SU-DHL-6 (cell line): Measurements from ENCODE around the gene KIF3B.
"Not testable (repeated sequence)": the region's sequence is repeated elsewhere in the genome, so short reads cannot be mapped to it uniquely, and the experiment has no call there.

Source experiments
- H2AFZ ChIP-seq: fragments of 200-600 bp; sonication (generic); 2 replicates; pipeline ENCODE4 v1.6.1; 2014; ENCODE audit warnings: low read depth, mild to moderate bottlenecking, moderate library complexity, mixed read lengths, antibody characterized with exemption, low read length; ENCODE audit not compliant: severe bottlenecking
- H3F3A ChIP-seq: fragments of 200-600 bp; shearing (Covaris generic); 2 replicates; pipeline ENCODE4 v1.6.0; 2016; ENCODE audit warnings: antibody characterized with exemption, mild to moderate bottlenecking; ENCODE audit not compliant: insufficient read depth
- H3K27ac ChIP-seq: fragments of 200-600 bp; sonication (generic); 2 replicates; pipeline ENCODE4 v1.5.1; 2016; ENCODE audit warnings: low read depth, mild to moderate bottlenecking, low read length, moderate library complexity, mixed read lengths
- H3K27me3 ChIP-seq: fragments of 200-600 bp; sonication (generic), shearing (Covaris generic); 2 replicates; pipeline ENCODE4 v1.6.0; 2014; ENCODE audit warnings: mild to moderate bottlenecking, low read length
- H3K36me3 ChIP-seq: fragments of 200-600 bp; sonication (generic); 2 replicates; pipeline ENCODE4 v1.6.1; 2014; ENCODE audit warnings: mild to moderate bottlenecking, low read length, mixed read lengths
- H3K4me2 ChIP-seq: fragments of 300-600, 200-600 bp; shearing (Covaris generic), sonication (generic); 2 replicates; pipeline ENCODE4 v1.6.0; 2014; ENCODE audit warnings: low read length, low read depth, mild to moderate bottlenecking; ENCODE audit not compliant: poor library complexity, severe bottlenecking
- H3K4me3 ChIP-seq: fragments of 200-600 bp; sonication (generic); 2 replicates; pipeline ENCODE4 v1.5.1; 2014; ENCODE audit warnings: antibody characterized with exemption, low read length, mild to moderate bottlenecking, mixed read lengths; ENCODE audit not compliant: insufficient read depth, poor library complexity, severe bottlenecking
- H3K79me2 ChIP-seq: fragments of 200-600 bp; sonication (generic); 2 replicates; pipeline ENCODE4 v1.6.1; 2014; ENCODE audit warnings: mild to moderate bottlenecking, low read length, moderate library complexity; ENCODE audit not compliant: insufficient read depth
- H3K9ac ChIP-seq: fragments of 200-600 bp; sonication (generic); 2 replicates; pipeline ENCODE4 v1.7.0; 2014; ENCODE audit warnings: mild to moderate bottlenecking, low read length
- H3K9me2 ChIP-seq: fragments of 200-600 bp; sonication (generic); replicated peaks from 2 replicates; pipeline ENCODE4 v1.6.1; 2014; ENCODE audit warnings: low read length; ENCODE audit not compliant: insufficient read depth
- H3K9me3 ChIP-seq: fragments of 200-600 bp; sonication (generic); 2 replicates; pipeline ENCODE4 v1.6.1; 2014; ENCODE audit warnings: low read length, mixed read lengths; ENCODE audit not compliant: insufficient read depth
- H4K20me1 ChIP-seq: fragments of 200-600 bp; sonication (generic); 2 replicates; pipeline ENCODE4 v1.6.1; 2014; ENCODE audit warnings: low read depth, mild to moderate bottlenecking, antibody characterized with exemption, low read length, moderate library complexity, mixed read lengths
- CTCF ChIP-seq: fragments of 200-600 bp; sonication (generic); IDR thresholded peaks from one replicate; pipeline ENCODE4 v1.5.1; 2017; ENCODE audit warnings: antibody characterized with exemption, mild to moderate bottlenecking, low read length, moderate library complexity; ENCODE audit not compliant: insufficient read depth, poor library complexity, severe bottlenecking
- EZH2phosphoT487 ChIP-seq: fragments of 200-600 bp; sonication (generic), shearing (Covaris generic); conservative IDR thresholded peaks from 2 replicates; pipeline ENCODE4 v1.6.1; 2018; ENCODE audit warnings: mild to moderate bottlenecking, antibody characterized with exemption, low read length, moderate library complexity, mixed read lengths

KIF3B gene

GRCh38 chr20:32380745-32381144 is 103.3 kb downstream of the KIF3B start:
- no peak overlapping the region for H2AFZ ChIP-seq
- H3K9me3 ChIP-seq, result no peaks in the 10 kb centered on the region
- peaks cover 16% of the 10 kb centered on the region for H3F3A ChIP-seq
- H3K4me3 ChIP-seq, result no peak overlapping the region
- 0 out of 2 replicates have a peak, but pooled peaks cover 4% of the 10 kb centered on the region for H4K20me1 ChIP-seq
- H3K27me3 ChIP-seq, result no peaks in the 10 kb centered on the region
- H3K9me2 ChIP-seq, result no peaks in the 10 kb centered on the region
- no peak for TF ChIP-seq EZH2phosphoT487
- TF ChIP-seq CTCF, result no peak
- no peak overlapping the region for H3K27ac ChIP-seq
- H3K9ac ChIP-seq, result no peak overlapping the region
- H3K36me3 ChIP-seq, result peaks cover 6% of the 10 kb centered on the region; the same call in 1 of the 2 replicates
- H3K4me2 ChIP-seq, result no peak overlapping the region
- H3K79me2 ChIP-seq, result peaks cover 38% of the 10 kb centered on the region

GRCh38 chr20:32382102-32382950 is 104.9 kb downstream of the KIF3B start:
- Histone ChIP-seq H3F3A (peaks cover 15% of the 10 kb centered on the region), H4K20me1 (0 out of 2 replicates have a peak, but pooled peaks cover 5% of the 10 kb centered on the region), H3K36me3 (peaks cover 5% of the 10 kb centered on the region; the same call in 1 of the 2 replicates)

GRCh38 chr20:32383441-32383840 is 106.0 kb downstream of the KIF3B start:
- H3K4me3 ChIP-seq, H3K27me3 ChIP-seq, H3K9ac ChIP-seq, H3K4me2 ChIP-seq, H2AFZ ChIP-seq, H3K36me3 ChIP-seq, H4K20me1 ChIP-seq, H3K9me3 ChIP-seq, H3K9me2 ChIP-seq, H3K27ac ChIP-seq: not testable (repeated sequence)
- H3F3A ChIP-seq, result peaks cover 15% of the 10 kb centered on the region
- peaks cover 54% of the 10 kb centered on the region for H3K79me2 ChIP-seq

More at GRCh38 chr20:32382102-32382950, 104.9 kb downstream of the KIF3B start:
- peaks cover 49% of the 10 kb centered on the region for H3K79me2 ChIP-seq
- H3K4me3 ChIP-seq, result no peak overlapping the region
- H3K9me3 ChIP-seq, result no peaks in the 10 kb centered on the region
- H3K27ac ChIP-seq, result no peak overlapping the region
- no peak overlapping the region for H2AFZ ChIP-seq
- H3K27me3 ChIP-seq, result no peaks in the 10 kb centered on the region
- H3K9ac ChIP-seq, result no peak overlapping the region
- TF ChIP-seq CTCF (no peak), EZH2phosphoT487 (no peak)
- H3K4me2 ChIP-seq, result no peak overlapping the region
- no peaks in the 10 kb centered on the region for H3K9me2 ChIP-seq
